HEK293 (cell line): ENCODE measurements around the gene NEK1.
"Not testable (repeated sequence)": the region's sequence is repeated elsewhere in the genome, so short reads cannot be mapped to it uniquely, and the experiment has no call there.

Experiments used
- CTCF ChIA-PET: fragments of 350-600 bp; formaldehyde crosslinking; extraction: SDS; loops from one replicate; lab custom pipeline; 2021; ENCODE audit warnings: antibody characterized with exemption; lab: Yijun Ruan, JAX
- POLR2A ChIA-PET: fragments of 300-600 bp; formaldehyde crosslinking; extraction: SDS; loops from one replicate; lab custom pipeline; 2020; ENCODE audit warnings: antibody characterized with exemption, inconsistent platforms; lab: Yijun Ruan, JAX
- H3K27ac ChIP-seq: fragments of 200-500 bp; sonication (Bioruptor generic); 2 replicates; pipeline ENCODE4 v1.5.1; 2014; ENCODE audit warnings: low read depth, low read length, control low read depth, inconsistent platforms; ENCODE audit errors: extremely low read depth
- H3K36me3 ChIP-seq, 2 experiments: fragments of 200-500 bp in 1 of 2; sonication (Bioruptor generic) in 1 of 2; 1 replicate in 1 of 2; 2 replicates in 1 of 2; pipeline ENCODE4 v1.5.1; 2014 to 2017; ENCODE audit warnings: inconsistent platforms in 2 of 2, low read length in 2 of 2; ENCODE audit not compliant: control insufficient read depth in 2 of 2, insufficient read depth in 1 of 2
- H3K4me1 ChIP-seq: fragments of 200-500 bp; sonication (Bioruptor generic); 2 replicates; pipeline ENCODE4 v1.5.1; 2014; ENCODE audit warnings: mild to moderate bottlenecking, low read length, inconsistent platforms; ENCODE audit not compliant: control insufficient read depth, insufficient read depth
- H3K4me3 ChIP-seq: 2 replicates; pipeline ENCODE4 v1.5.1; 2011; ENCODE audit warnings: low read depth, mild to moderate bottlenecking, control low read depth, low read length, moderate library complexity
- H3K9me3 ChIP-seq: fragments of 200-500 bp; sonication (Bioruptor generic); 2 replicates; pipeline ENCODE4 v1.5.1; 2014; ENCODE audit warnings: low read depth, low read length, inconsistent platforms; ENCODE audit not compliant: control insufficient read depth, insufficient read depth
- GFI1B ChIP-seq: fragments of 450-650 bp; formaldehyde crosslinking; IDR thresholded peaks from 2 replicates; pipeline ENCODE4 v1.5.1; 2016; ENCODE audit warnings: missing biosample characterization, missing genetic modification characterization
- GLI2 ChIP-seq: fragments of 450-650 bp; formaldehyde crosslinking; IDR thresholded peaks from 2 replicates; pipeline ENCODE4; 2017; ENCODE audit warnings: missing biosample characterization, missing genetic modification characterization, low read depth, borderline replicate concordance
- PBX3 ChIP-seq: sonication (generic); formaldehyde crosslinking; IDR thresholded peaks from 2 replicates; pipeline ENCODE4 v1.8.1; 2022; ENCODE audit warnings: mild to moderate bottlenecking, moderate library complexity, missing genetic modification reagents
- TRIM28 ChIP-seq: IDR thresholded peaks from 2 replicates; pipeline ENCODE4 v1.6.1; 2011; ENCODE audit warnings: low read length, control low read depth, borderline replicate concordance
- ZBTB10 ChIP-seq: fragments of 450-650 bp; formaldehyde crosslinking; IDR thresholded peaks from 2 replicates; pipeline ENCODE4 v1.5.1; 2016; ENCODE audit warnings: missing biosample characterization, missing genetic modification characterization
- ZBTB26 ChIP-seq: fragments of 450-650 bp; formaldehyde crosslinking; optimal IDR thresholded peaks from 2 replicates; pipeline ENCODE3; 2016; ENCODE audit warnings: missing biosample characterization, mild to moderate bottlenecking, missing genetic modification characterization
- ZNF140 ChIP-seq: fragments of 450-650 bp; formaldehyde crosslinking; IDR thresholded peaks from 2 replicates; pipeline ENCODE4 v1.5.1; 2016; ENCODE audit warnings: missing biosample characterization, missing genetic modification characterization
- ZNF148 ChIP-seq: fragments of 450-650 bp; formaldehyde crosslinking; IDR thresholded peaks from 2 replicates; pipeline ENCODE4 v1.5.0; 2017; ENCODE audit warnings: missing biosample characterization, missing genetic modification characterization, borderline replicate concordance
- ZNF174 ChIP-seq: fragments of 450-650 bp; formaldehyde crosslinking; IDR thresholded peaks from 2 replicates; pipeline ENCODE4 v1.5.0; 2017; ENCODE audit warnings: missing biosample characterization, mild to moderate bottlenecking, missing genetic modification characterization
- ZNF175 ChIP-seq: fragments of 450-650 bp; formaldehyde crosslinking; IDR thresholded peaks from 2 replicates; pipeline ENCODE4 v1.5.1; 2016; ENCODE audit warnings: missing biosample characterization, missing genetic modification characterization
- ZNF202 ChIP-seq: fragments of 450-650 bp; formaldehyde crosslinking; IDR thresholded peaks from 2 replicates; pipeline ENCODE4 v1.5.1; 2016; ENCODE audit warnings: missing biosample characterization, missing genetic modification characterization, borderline replicate concordance
- ZNF514 ChIP-seq: fragments of 450-650 bp; formaldehyde crosslinking; IDR thresholded peaks from 2 replicates; pipeline ENCODE4 v1.5.1; 2016; ENCODE audit warnings: missing biosample characterization, missing genetic modification characterization
- ZNF645 ChIP-seq: fragments of 450-650 bp; formaldehyde crosslinking; IDR thresholded peaks from 2 replicates; pipeline ENCODE4; 2016; ENCODE audit warnings: missing biosample characterization, missing genetic modification characterization
- ZNF658 ChIP-seq: fragments of 450-650 bp; formaldehyde crosslinking; IDR thresholded peaks from 2 replicates; pipeline ENCODE4; 2016; ENCODE audit warnings: missing biosample characterization, missing genetic modification characterization
- ZNF830 ChIP-seq: fragments of 450-650 bp; IDR thresholded peaks from 2 replicates; pipeline ENCODE4 v1.5.0; 2018; ENCODE audit warnings: missing biosample characterization, missing genetic modification characterization, low read depth, mild to moderate bottlenecking, moderate library complexity
- ZSCAN18 ChIP-seq: fragments of 450-650 bp; formaldehyde crosslinking; IDR thresholded peaks from 2 replicates; pipeline ENCODE4 v1.5.1; 2016; ENCODE audit warnings: missing biosample characterization, missing genetic modification characterization

NEK1 gene

GRCh38 chr4:169428376-169428775 lies 184.0 kb downstream of the NEK1 start:
- H3K36me3 ChIP-seq, result peaks cover 0 to 4% of the 10 kb centered on the region in 2 experiments; a peak in 2 of 3 replicates
- CTCF ChIA-PET, result no interaction called here
- H3K4me3 ChIP-seq, result no peak overlapping the region
- no peak overlapping the region for H3K27ac ChIP-seq
- no peak for TF ChIP-seq GFI1B (tag by site-specific recombination)
- TF ChIP-seq ZBTB26 (tag by site-specific recombination), result no peak
- TF ChIP-seq PBX3 (CRISPR knock-in tag), result no peak
- TF ChIP-seq ZNF514 (tag by site-specific recombination), result no peak
- TF ChIP-seq ZSCAN18 (tag by site-specific recombination), result no peak
- TF ChIP-seq ZNF658 (tag by site-specific recombination), result no peak
- TF ChIP-seq ZNF174 (tag by site-specific recombination), result no peak
- no peak for TF ChIP-seq ZNF140 (tag by site-specific recombination)
- TF ChIP-seq GLI2 (tag by site-specific recombination), result no peak
- no peak for TF ChIP-seq ZBTB10 (tag by site-specific recombination)
- TF ChIP-seq ZNF202 (tag by site-specific recombination), result no peak
- TF ChIP-seq ZNF645, result no peak
- no peak for TF ChIP-seq TRIM28
- TF ChIP-seq ZNF830 (tag by site-specific recombination), result no peak
- TF ChIP-seq ZNF148, result no peak
- no peak for TF ChIP-seq ZNF175
- POLR2A ChIA-PET, result no interaction called here
- H3K9me3 ChIP-seq, result no peaks in the 10 kb centered on the region
- H3K4me1 ChIP-seq, result no peaks in the 10 kb centered on the region

GRCh38 chr4:169427727-169428126 lies 184.7 kb downstream of the NEK1 start:
- CTCF ChIA-PET, H3K4me1 ChIP-seq, H3K4me3 ChIP-seq, POLR2A ChIA-PET, H3K27ac ChIP-seq, H3K36me3 ChIP-seq, H3K9me3 ChIP-seq: not testable (repeated sequence)
